Stimulated activated CD4-positive, alpha-beta T cell treated with anti-CD3 and anti-CD28 coated beads, Interleukin-2, amount 100 ng/mL, for 24 hours (primary cell): ENCODE results near the gene CLIC2.
"Not testable (repeated sequence)": the region's sequence is repeated elsewhere in the genome, so short reads cannot be mapped to it uniquely, and the experiment has no call there.

Experiments used
- DNase-seq, 2 donors: peaks; one replicate each; pipeline ENCODE4 v3.0.0-alpha.2; 2020

The CLIC2 gene

DNA sequence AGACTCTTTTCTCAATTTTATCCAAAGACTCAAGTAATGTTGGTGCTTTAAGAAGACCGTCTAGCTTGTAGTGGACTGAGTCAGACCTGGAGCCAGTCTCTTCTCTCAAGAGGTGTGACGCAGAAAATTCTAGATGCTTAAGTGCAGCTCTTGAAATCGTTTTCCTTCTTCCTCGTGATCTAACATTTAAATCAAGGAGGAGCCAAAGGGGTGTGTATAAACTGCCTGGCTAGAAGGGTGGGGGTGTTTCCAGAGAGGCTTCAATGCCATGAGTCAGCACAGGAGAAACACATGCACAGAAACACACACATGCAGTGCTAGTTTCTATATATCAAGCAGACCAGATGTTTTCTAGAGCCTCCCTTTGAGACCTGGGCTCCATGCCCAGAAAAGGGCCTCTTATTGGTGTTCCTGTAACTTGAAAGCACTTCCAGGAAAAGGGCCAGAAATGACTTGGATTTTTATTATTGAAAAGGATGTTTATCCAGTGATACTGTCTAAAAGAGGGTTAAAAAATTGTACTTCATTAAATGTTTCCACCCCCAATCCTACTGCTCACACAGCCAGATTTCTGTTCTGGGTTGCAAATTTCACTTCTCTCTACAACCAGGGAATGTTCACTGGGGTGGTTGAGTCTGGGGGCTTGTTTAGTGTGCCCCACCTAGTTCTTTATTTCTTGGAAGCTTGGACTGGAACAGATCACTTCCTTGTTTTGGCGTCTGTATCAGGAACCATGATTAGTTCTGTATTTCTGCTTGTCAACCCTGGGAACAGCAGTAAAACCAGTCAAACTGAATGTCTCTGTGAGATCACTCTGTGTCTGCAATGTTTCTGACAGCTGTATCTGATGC is at the start of gene CLIC2:
Gene CLIC2 (minus strand): TSS at position 129 of the 851 bp plus-strand sequence. CDS start 187 bp downstream, outside the sequence.
- DNase-seq, result no peak

DNA sequence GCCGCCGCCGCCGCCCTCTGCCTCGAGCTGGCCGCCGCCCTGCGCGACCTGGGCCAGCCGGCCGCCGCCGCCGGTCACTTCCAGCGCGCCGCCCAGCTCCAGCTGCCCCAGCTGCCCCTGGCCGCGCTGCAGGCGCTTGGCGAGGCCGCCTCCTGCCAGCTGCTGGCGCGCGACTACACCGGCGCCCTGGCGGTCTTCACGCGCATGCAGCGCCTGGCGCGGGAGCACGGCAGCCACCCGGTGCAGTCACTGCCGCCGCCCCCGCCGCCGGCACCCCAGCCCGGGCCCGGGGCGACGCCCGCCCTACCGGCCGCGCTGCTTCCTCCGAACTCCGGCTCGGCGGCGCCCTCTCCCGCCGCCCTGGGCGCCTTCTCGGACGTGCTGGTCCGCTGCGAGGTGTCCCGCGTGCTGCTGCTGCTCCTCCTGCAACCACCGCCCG is 48.1 kb upstream of the CLIC2 start:
- not testable (repeated sequence) for DNase-seq

DNA sequence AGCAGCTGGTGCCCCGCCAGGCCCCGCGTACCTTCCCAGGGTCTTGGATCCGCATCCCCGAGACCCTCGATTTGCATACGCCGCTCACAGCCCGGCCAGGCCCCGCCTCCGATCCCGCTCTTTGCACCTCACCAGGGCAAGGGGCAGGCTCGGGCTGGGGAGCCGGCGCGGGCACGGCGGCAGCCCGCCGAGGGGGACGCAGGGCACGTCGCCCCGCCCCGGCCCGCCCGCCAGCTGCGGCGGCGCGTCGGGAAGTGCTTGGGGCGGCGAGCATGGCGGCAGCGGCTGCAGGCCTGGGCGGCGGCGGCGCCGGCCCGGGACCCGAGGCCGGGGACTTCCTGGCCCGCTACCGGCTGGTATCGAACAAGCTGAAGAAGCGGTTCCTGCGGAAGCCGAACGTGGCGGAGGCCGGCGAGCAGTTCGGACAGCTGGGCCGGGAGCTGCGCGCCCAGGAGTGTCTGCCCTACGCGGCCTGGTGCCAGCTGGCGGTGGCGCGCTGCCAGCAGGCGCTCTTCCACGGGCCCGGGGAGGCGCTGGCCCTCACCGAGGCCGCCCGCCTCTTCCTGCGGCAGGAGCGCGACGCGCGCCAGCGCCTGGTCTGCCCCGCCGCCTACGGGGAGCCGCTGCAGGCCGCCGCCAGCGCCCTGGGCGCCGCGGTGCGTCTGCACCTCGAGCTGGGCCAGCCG is 47.6 kb upstream of the CLIC2 start, which contains the start of gene F8A2:
Gene F8A2 (plus strand): TSS at position 253 of the 686 bp plus-strand sequence. CDS start 20 bp downstream, at position 273.
- not testable (repeated sequence) for DNase-seq

DNA sequence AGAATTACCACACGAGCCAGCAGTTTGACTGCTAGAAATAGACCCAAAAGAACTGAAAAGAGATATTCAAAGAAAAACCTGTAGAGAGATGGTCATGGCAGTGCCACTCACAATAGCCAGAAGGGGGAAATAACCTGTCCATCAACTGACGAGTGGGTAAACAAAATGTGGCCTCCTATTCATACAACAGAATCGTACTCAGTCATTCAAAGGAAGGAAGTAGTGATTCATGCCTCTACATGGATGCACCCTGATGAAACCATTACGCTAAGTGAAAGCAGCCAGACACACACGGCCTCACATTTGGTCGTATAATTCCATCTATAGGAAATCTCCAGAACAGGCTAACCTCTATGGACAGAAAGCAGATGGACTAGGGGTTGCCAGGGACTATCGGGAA is 45.4 kb upstream of the CLIC2 start:
- DNase-seq, result not testable (repeated sequence)

DNA sequence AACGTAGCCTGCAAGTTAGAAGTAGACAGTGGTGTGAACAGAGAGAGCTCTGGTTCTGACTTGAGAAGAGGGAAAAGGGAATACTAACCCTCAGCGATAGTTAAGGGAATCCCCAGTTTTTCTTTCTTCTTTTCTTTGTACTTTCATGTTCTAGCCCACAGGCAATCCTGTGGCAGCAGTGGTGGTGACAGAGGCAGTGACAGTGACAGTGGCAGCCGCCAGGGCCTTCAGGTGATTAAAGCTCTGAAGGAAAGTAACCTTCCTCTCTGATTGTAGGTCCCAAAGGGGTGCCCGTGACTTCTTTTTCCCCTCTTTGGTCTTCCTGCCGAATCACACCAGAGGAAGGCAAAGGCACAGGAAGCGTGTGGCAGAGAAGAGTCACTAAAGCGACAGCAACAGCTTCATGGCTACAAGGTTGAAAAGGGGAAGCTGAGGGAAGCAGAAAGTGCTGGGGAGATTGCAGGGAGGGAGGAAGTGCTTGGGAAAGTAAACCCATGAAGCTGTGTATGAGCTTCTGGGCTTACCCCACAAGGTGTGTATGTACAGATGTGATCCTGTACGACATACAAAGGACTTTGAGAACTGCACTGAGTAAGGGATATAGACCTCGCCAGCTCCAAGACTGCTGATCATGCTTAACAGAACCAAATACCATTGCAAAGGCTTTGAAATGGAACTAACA is 39.5 kb upstream of the CLIC2 start:
- not testable (repeated sequence) for DNase-seq

DNA sequence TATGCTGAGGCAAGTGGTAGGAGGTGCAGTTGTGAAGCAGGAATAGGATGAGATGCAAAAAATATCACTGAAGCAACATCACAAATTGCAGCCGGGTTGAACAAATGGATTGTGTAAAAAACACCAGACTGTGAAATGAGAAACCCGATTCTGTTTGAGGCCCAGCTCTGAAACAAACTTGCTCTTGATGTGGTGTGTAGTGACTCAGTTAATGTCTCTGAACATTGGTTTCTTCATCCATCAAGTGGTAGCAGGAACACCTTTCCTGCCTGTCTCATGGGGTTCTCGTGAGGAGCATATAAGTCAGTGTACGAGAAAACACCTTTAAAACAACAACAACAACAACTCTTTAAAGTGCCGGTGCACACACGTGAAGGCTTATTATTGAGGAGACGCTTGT is 29.3 kb upstream of the CLIC2 start:
- DNase-seq, result not testable (repeated sequence)

DNA sequence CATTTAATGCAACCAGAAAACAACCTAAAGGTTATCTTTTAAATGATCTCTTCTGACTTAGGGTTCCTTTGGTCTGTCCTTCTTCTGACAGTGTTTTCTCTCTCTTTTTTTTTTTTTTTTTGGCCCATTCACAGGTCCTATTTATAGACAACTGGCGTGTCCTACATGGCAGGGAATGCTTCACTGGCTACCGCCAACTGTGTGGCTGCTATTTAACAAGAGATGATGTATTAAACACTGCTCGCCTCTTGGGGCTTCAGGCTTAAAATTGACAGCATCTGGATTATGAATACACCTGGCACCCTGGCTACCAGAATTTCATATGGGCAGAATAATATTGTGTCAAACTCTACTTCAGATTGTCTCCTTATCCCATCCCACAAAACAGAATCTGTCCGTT is 15.0 kb upstream of the CLIC2 start:
- not testable (repeated sequence) for DNase-seq

DNA sequence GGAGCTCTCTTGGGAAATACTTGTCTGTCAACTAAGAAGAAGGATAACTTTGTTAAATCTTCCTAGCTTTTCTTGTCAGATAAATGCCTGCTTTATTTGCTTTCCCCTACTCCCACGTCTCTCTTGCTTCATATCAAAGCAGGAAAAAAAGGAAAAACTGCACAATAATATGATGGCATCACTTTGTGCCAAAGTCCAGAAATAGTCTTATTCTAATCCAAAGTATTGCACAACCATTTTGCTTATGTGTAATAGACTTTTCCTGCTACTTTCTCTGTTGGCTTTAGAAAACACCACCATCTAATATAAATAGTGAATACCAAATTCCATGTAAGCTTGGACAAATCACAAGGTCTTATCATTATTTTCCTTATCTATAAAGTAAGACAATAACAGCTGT is 11.3 kb upstream of the CLIC2 start:
- DNase-seq, result not testable (repeated sequence)

DNA sequence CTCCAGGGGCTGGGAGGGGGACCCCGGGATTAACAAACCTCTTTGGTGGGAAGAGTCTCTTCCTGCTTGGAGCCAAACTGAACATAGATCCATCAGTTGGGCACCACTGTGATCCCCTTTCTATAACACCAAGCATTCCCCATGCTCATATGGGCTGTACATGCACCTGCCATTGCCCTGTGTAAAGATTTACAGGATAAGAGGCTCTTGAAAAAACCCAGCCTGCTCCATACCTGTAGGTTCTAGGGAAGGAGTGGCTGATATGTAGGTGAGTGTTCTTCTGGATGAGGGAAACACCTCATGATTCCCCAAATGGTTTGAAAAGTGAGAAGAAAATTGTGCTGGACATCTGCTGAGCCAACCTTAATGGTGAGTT is 911 bp upstream of the CLIC2 start:
- not testable (repeated sequence) for DNase-seq

DNA sequence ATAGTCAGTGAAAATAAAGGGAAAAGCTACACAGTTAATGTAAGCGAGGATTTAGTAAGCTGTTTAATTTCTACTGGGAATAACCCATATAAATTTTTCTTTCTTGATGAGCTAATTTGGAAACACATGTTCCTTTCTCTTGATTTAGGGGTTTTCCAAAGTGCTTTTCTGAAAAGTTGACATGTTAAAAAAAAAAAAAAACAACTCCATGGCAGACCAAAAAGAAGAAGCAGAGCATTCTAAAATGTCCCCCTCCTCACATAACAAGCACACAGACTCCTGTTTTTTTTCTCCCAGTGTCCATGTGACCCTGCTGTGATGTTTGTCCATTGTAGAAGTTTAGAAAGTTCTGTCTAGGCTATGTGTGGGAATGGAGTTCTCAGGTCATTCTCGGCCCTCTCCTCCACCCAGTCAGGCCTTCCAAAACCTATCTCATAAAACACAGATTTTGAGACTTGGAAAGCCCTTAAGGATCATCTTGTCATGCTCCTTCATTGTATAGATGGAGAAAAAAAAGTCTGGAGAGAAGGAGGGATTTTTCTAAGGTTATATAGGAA is 792 bp downstream of the CLIC2 start:
- DNase-seq, result no peak

DNA sequence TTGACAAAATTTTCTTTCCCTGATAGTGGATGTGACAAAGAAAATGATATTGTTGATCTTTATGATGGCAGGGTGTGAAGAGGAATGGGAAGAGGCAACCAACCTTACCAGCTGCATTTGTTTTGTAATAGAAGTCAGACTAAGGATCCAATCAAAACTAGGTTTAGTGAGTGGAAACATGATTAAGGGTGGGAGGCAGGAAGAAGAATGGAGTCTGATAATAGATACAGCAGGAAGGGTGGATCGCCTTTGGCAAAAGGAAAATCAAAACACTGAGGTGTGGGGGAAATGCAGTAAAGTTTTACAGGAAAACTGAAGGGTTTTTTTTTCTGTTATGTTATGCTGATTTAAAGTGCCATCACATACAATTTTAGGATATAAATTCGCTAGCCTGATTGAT is 3.4 kb downstream of the CLIC2 start:
- no peak for DNase-seq

DNA sequence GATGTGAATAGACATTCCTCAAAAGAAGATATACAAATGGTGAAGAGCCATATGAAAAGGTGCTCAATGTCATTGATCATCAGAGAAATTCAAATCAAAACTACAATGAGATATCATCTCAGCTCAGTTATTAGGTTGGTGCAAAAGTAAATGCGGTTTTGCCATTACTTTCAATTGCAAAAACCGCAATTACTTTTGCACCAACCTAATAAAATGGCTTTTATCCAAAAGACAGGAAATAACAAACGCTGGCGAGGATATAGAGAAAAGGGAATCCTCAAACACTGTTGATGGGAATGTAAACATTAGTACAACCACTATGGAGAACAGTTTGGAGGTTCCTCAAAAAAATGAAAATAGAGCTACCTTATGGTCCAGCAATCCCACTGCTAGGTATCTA is 5.1 kb downstream of the CLIC2 start:
- no peak for DNase-seq

DNA sequence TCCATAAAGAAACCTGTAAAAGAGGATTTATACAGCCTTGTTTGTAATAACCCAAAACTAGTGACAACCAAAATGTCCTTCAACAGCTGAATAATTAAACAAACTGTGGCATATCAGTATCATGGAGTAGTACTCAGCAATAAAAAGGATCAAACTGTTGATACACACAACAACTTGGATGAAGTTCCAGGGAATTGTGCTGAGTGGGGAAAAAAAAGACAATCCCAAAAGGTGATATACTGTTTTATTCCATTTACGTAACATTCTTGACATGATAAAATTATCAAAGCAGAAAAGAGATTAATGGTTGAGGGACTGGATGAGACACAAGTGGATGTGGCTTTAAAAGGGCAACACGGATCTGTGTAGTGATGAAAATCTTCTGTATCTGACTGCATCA is 7.8 kb downstream of the CLIC2 start:
- DNase-seq, result no peak

DNA sequence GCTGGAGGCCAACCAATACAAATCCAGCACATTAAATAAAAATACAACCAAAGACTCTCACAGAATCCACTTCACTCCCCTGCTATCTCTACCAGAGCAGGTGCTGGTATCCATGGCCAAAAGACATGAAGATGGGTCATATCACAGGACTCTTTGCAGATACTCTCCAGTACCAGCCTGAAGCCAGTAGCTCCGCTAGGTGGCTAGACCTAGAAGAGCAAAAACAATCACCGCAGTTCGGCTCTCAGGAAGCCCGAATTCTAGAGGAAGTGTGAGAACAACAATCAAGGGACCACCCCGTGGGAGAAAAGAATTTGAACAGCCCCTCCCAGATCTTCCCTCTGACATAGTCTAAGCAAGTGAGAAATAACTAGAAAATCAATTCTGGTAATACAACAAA is 20.2 kb downstream of the CLIC2 start:
- DNase-seq, result no peak

DNA sequence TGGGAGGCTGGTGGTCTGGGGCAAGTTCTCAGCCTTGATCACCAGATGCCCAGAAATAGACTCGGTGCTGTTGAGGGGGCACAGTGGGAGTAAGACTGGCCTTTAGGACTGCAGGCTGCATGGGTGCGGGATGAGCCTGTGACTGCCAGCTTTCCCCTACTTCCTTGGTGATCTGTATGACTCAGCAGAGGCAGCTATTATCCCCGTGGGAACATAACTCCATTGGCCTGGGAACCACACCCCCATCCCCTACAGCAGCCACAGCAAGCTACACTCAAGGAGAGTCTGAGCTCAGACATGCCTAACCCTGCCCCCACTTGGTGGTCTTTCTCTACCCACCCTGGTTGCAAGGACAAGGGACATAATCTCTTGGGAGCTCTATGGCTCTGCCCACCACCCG is 20.6 kb downstream of the CLIC2 start:
- no peak for DNase-seq

DNA sequence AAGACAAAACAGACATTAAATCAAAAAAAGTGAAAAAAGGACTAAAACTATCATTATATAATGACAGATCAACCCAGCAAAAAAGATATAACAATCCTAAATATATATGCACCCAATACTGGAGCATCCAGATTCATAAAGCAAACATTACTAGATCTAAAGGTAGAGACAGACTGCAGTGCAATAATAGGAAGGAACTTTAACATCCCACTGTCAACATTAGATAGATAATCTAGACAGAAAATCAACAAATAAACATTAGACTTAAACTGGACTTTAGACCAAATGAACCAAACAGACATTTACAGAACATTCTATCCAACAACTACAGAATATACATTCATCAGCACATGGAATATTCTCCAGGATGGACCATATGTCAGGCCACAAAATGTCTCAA is 40.6 kb downstream of the CLIC2 start:
- DNase-seq, result no peak

DNA sequence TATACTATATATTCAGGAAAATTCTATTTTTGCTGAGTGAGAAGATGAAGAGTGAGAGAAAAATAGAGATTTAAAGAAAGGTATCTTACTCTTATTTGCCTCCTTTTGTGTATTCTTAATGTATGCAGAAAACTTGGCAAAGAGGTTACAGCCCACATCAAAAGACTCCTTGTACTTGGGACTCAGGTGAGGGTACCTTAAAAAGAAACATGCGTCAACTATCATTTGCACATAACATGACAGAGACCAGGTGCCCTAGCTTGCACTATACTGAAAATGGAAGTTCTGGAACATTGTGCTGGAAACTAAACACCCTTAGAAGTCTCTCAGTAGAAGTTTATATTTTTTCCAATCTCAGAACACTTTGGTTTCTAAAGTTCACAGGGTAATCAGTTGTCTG is 54.5 kb downstream of the CLIC2 start:
- no peak for DNase-seq

DNA sequence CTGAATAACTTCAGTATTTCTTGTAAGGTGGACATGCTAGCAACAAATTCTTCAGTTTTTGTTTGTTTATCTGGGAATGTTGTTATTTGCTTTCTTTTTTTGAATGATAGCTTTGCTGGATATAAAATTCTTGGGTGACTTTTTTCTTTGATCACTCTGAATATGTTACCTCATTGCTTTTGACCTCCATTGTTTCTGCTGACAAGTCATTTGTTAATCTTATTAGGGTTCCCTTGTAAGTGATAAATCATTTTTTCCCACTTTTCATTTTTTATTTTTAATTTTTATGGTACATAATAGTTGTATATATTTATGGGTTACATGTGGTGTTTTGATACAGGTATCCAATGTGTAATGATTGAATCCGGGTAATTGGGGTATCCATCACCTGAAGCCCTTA is 63.4 kb downstream of the CLIC2 start:
- no peak for DNase-seq

DNA sequence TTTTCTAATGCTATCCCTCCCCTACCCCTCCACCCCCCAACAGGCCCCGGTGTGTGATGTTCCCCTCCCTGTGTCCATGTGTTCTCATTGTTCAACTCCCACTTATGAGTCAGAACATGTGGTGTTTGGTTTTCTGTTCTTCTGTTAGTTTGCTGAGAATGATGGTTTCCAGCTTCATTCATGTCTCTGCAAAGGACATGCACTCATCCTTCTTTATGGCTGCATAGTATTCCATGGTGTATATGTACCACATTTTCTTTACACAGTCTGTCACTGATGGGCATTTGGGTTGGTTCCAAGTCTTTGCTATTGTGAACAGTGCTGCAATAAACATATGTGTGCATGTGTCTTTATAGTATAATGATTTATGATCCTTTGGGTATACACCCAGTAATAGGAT is 66.4 kb downstream of the CLIC2 start:
- DNase-seq, result not testable (repeated sequence)

DNA sequence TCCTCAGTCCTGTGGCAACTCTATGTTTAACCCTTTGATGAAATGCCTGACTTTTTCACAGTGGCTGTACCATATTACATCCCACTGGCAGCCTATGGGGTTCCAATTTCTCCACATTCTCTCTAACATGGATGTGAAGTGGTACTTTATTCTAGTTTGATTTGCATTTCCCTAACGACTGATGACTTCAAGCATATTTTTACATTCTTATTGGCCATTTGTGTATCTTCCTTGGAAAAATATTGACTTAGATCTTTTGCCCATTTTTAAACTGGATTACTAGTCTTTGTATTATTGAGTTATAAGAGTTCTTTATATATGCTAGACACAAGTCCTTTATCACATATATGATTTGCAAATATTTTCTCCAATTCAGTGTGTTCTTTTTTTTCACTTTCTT is 68.0 kb downstream of the CLIC2 start:
- no peak for DNase-seq

DNA sequence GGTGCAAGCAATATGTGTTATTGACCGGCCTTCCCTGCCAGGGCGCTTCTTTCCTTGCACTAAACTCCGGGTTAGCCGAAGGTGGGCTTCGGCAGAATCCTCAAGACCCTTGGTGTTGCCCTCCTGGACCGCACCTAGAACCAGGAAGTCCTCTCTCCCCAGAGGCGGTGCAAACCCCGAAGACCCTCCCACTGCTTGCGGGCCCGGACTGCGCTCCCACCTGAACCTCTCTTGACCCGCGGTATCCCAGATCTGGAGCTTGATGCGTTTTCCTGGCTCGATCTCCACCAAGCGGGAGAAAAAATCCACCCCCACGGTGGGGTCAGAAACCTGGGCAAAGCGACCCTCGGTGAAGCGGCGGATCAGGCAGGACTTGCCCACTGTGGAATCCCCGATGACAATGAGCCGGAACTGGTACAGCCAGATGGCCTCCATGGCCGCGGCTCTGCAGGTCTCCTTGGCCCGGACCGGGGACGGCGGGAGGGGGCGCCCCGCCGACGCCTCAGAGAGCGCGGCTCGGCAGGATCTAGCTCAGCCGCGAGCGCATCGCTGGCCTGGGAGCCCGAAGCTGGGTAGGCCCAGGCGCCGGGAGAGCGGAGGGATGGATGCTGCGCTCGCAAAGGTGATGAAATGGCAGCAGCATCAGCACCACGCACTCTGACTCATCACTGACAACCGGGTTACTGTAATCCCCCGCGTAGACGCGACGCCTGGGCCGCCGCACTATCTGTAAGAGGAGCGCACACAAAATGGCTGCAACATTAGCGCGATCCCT is 70.4 kb downstream of the CLIC2 start, which contains the start of gene RAB39B:
Gene RAB39B (minus strand): TSS at position 638 of the 775 bp plus-strand sequence. CDS start 203 bp downstream, at position 435.
- DNase-seq, result peak; percentile 75 to 76
